OCI-LY7 (cell line): ENCODE measurements around the gene TMED7.

ENCODE experiments used
- EZH2phosphoT487 ChIP-seq: fragments of 200-600 bp; sonication (generic); IDR thresholded peaks from 2 replicates; pipeline ENCODE4 v1.6.1; 2018; ENCODE audit warnings: low read depth, borderline replicate concordance, mild to moderate bottlenecking, mixed run types, antibody characterized with exemption, low read length, moderate library complexity, mixed read lengths
- TF ChIP-seq, protein P1 (sequence below): fragments of 200-600 bp; sonication (generic); conservative IDR thresholded peaks from 2 replicates; pipeline ENCODE4 v1.5.1; 2014; ENCODE audit warnings: mild to moderate bottlenecking, antibody characterized with exemption, low read length, moderate library complexity, mixed read lengths

DNA sequence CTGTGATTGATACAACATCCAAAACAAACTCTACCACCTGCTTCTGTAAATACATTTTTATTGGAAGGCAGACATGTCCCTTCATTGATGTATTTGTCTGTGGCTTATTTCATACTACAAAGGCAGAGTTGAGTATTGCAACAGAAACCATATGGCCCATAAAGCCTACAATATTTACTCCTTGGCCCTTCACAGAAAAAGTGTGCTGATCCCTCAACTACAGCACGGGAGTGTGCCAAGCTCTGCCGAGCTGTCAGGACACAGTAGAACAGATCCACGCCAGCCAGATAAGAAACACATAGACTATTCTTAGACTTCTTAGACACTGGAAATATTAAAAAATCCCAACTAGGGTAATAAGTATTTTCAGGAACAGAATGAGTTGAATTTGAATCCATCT is 36.8 kb downstream of the TMED7 start:
- no peak for TF ChIP-seq EZH2phosphoT487
- TF ChIP-seq, protein P1, sequence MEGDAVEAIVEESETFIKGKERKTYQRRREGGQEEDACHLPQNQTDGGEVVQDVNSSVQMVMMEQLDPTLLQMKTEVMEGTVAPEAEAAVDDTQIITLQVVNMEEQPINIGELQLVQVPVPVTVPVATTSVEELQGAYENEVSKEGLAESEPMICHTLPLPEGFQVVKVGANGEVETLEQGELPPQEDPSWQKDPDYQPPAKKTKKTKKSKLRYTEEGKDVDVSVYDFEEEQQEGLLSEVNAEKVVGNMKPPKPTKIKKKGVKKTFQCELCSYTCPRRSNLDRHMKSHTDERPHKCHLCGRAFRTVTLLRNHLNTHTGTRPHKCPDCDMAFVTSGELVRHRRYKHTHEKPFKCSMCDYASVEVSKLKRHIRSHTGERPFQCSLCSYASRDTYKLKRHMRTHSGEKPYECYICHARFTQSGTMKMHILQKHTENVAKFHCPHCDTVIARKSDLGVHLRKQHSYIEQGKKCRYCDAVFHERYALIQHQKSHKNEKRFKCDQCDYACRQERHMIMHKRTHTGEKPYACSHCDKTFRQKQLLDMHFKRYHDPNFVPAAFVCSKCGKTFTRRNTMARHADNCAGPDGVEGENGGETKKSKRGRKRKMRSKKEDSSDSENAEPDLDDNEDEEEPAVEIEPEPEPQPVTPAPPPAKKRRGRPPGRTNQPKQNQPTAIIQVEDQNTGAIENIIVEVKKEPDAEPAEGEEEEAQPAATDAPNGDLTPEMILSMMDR, result no peak
